ENCODE results near the gene APOA1.

- TF ChIP-seq, protein P1, sequence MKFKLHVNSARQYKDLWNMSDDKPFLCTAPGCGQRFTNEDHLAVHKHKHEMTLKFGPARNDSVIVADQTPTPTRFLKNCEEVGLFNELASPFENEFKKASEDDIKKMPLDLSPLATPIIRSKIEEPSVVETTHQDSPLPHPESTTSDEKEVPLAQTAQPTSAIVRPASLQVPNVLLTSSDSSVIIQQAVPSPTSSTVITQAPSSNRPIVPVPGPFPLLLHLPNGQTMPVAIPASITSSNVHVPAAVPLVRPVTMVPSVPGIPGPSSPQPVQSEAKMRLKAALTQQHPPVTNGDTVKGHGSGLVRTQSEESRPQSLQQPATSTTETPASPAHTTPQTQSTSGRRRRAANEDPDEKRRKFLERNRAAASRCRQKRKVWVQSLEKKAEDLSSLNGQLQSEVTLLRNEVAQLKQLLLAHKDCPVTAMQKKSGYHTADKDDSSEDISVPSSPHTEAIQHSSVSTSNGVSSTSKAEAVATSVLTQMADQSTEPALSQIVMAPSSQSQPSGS (IDR thresholded peaks at IDR 0.05; ENCODE audit: low read length), result no peak
- TF ChIP-seq, protein P2, sequence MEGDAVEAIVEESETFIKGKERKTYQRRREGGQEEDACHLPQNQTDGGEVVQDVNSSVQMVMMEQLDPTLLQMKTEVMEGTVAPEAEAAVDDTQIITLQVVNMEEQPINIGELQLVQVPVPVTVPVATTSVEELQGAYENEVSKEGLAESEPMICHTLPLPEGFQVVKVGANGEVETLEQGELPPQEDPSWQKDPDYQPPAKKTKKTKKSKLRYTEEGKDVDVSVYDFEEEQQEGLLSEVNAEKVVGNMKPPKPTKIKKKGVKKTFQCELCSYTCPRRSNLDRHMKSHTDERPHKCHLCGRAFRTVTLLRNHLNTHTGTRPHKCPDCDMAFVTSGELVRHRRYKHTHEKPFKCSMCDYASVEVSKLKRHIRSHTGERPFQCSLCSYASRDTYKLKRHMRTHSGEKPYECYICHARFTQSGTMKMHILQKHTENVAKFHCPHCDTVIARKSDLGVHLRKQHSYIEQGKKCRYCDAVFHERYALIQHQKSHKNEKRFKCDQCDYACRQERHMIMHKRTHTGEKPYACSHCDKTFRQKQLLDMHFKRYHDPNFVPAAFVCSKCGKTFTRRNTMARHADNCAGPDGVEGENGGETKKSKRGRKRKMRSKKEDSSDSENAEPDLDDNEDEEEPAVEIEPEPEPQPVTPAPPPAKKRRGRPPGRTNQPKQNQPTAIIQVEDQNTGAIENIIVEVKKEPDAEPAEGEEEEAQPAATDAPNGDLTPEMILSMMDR (IDR thresholded peaks at IDR 0.05 in 2 of 3, conservative IDR thresholded peaks at IDR 0.05 in 1 of 3; ENCODE audit: control insufficient read depth in 2 of 3, extremely low read depth in 1 of 3, insufficient read depth in 1 of 3, low read depth in 3 of 3, low read length in 3 of 3), result no peak
- TF ChIP-seq EZH2 (IDR thresholded peaks at IDR 0.05; ENCODE audit: borderline replicate concordance, control insufficient read depth, low read depth, low read length) (no peak), BMI1 (IDR thresholded peaks at IDR 0.05; ENCODE audit: borderline replicate concordance) (no peak), RBBP5 (conservative IDR thresholded peaks at IDR 0.05) (no peak)
Observed at GRCh38 chr11:116857936-116858335, 20.5 kb upstream of the APOA1 start.
